ENCODE data around the gene UIMC1.
A peak's percentile ranks its signal among the peaks of the same experiment; 100 is the strongest.

Gene UIMC1

GRCh38 chr5:177035976-177036375, 29.4 kb upstream of the UIMC1 start:
- H3K4me3 ChIP-seq (ENCODE audit: low read depth, low read length): no peak overlapping the region
- H3K9ac ChIP-seq (ENCODE audit: low read depth, low read length): no peak overlapping the region
- no peaks in the 10 kb centered on the region for H3K27me3 ChIP-seq (ENCODE audit: control insufficient read depth, insufficient read depth, low read length)
- H3K4me1 ChIP-seq (ENCODE audit: control insufficient read depth, insufficient read depth, low read length): peaks cover 11% of the 10 kb centered on the region
- peaks cover 5% of the 10 kb centered on the region for H3K36me3 ChIP-seq (ENCODE audit: control insufficient read depth, insufficient read depth, low read length)
- peak overlapping the region; percentile 59 for H3K27ac ChIP-seq (ENCODE audit: low read depth, low read length)
- no peaks in the 10 kb centered on the region for H3K9me3 ChIP-seq (ENCODE audit: control insufficient read depth, insufficient read depth, low read length)

- Histone ChIP-seq H3K27me3 (ENCODE audit: control insufficient read depth, insufficient read depth, low read length) (no peaks in the 10 kb centered on the region), H3K9ac (ENCODE audit: low read depth, low read length) (no peak overlapping the region), H3K4me3 (ENCODE audit: low read depth, low read length) (no peak overlapping the region), H3K9me3 (ENCODE audit: control insufficient read depth, insufficient read depth, low read length) (no peaks in the 10 kb centered on the region), H3K27ac (ENCODE audit: low read depth, low read length) (no peak overlapping the region), H3K36me3 (ENCODE audit: control insufficient read depth, insufficient read depth, low read length) (peaks cover 22% of the 10 kb centered on the region), H3K4me1 (ENCODE audit: control insufficient read depth, insufficient read depth, low read length) (no peaks in the 10 kb centered on the region)
These were observed 22.9 kb upstream of the UIMC1 start for GRCh38 chr5:177029498-177029897.

GRCh38 chr5:177027665-177028064, 21.1 kb upstream of the UIMC1 start:
- no peaks in the 10 kb centered on the region for H3K9me3 ChIP-seq (ENCODE audit: control insufficient read depth, insufficient read depth, low read length)
- H3K9ac ChIP-seq (ENCODE audit: low read depth, low read length): no peak overlapping the region
- H3K4me3 ChIP-seq (ENCODE audit: low read depth, low read length): no peak overlapping the region
- peaks cover 6% of the 10 kb centered on the region for H3K4me1 ChIP-seq (ENCODE audit: control insufficient read depth, insufficient read depth, low read length)
- no peak overlapping the region for H3K27ac ChIP-seq (ENCODE audit: low read depth, low read length)
- H3K27me3 ChIP-seq (ENCODE audit: control insufficient read depth, insufficient read depth, low read length): no peaks in the 10 kb centered on the region
- peaks cover 24% of the 10 kb centered on the region for H3K36me3 ChIP-seq (ENCODE audit: control insufficient read depth, insufficient read depth, low read length)

GRCh38 chr5:177025101-177025601, 18.6 kb upstream of the UIMC1 start:
- H3K4me3 ChIP-seq (ENCODE audit: low read depth, low read length): no peak overlapping the region
- no peaks in the 10 kb centered on the region for H3K9me3 ChIP-seq (ENCODE audit: control insufficient read depth, insufficient read depth, low read length)
- no peaks in the 10 kb centered on the region for H3K27me3 ChIP-seq (ENCODE audit: control insufficient read depth, insufficient read depth, low read length)
- peaks cover 24% of the 10 kb centered on the region for H3K36me3 ChIP-seq (ENCODE audit: control insufficient read depth, insufficient read depth, low read length)
- peaks cover 10% of the 10 kb centered on the region for H3K4me1 ChIP-seq (ENCODE audit: control insufficient read depth, insufficient read depth, low read length)
- no peak overlapping the region for H3K9ac ChIP-seq (ENCODE audit: low read depth, low read length)
- H3K27ac ChIP-seq (ENCODE audit: low read depth, low read length): no peak overlapping the region

- H3K36me3 ChIP-seq (ENCODE audit: control insufficient read depth, insufficient read depth, low read length): peaks cover 20% of the 10 kb centered on the region
- no peak overlapping the region for H3K4me3 ChIP-seq (ENCODE audit: low read depth, low read length)
- H3K4me1 ChIP-seq (ENCODE audit: control insufficient read depth, insufficient read depth, low read length): peaks cover 10% of the 10 kb centered on the region
- H3K9me3 ChIP-seq (ENCODE audit: control insufficient read depth, insufficient read depth, low read length): no peaks in the 10 kb centered on the region
- no peak overlapping the region for H3K27ac ChIP-seq (ENCODE audit: low read depth, low read length)
- no peaks in the 10 kb centered on the region for H3K27me3 ChIP-seq (ENCODE audit: control insufficient read depth, insufficient read depth, low read length)
- H3K9ac ChIP-seq (ENCODE audit: low read depth, low read length): no peak overlapping the region
These were observed 18.0 kb upstream of the UIMC1 start for GRCh38 chr5:177024559-177024958.

- Histone ChIP-seq H3K4me1 (ENCODE audit: control insufficient read depth, insufficient read depth, low read length) (peaks cover 10% of the 10 kb centered on the region), H3K9ac (ENCODE audit: low read depth, low read length) (peak overlapping the region; percentile 58), H3K9me3 (ENCODE audit: control insufficient read depth, insufficient read depth, low read length) (no peaks in the 10 kb centered on the region), H3K36me3 (ENCODE audit: control insufficient read depth, insufficient read depth, low read length) (peaks cover 17% of the 10 kb centered on the region; the same call in 1 of the 2 replicates), H3K4me3 (ENCODE audit: low read depth, low read length) (peak overlapping the region; percentile 78), H3K27ac (ENCODE audit: low read depth, low read length) (peak overlapping the region; percentile 80), H3K27me3 (ENCODE audit: control insufficient read depth, insufficient read depth, low read length) (no peaks in the 10 kb centered on the region)
These were observed 16.7 kb upstream of the UIMC1 start for GRCh38 chr5:177023303-177023664.

GRCh38 chr5:177022386-177023302, 16.1 kb upstream of the UIMC1 start, which contains the start of gene ZNF346:
TSS of gene ZNF346 (plus strand) at chr5:177022696. CDS start at chr5:177022739, 43 bp downstream.
- Histone ChIP-seq H3K4me3 (ENCODE audit: low read depth, low read length) (peak within 1 kb of the TSS; percentile 78), H3K4me1 (ENCODE audit: control insufficient read depth, insufficient read depth, low read length) (peaks cover 10% of the 10 kb centered on the region)

GRCh38 chr5:177020033-177020432, 13.5 kb upstream of the UIMC1 start:
- Histone ChIP-seq H3K9ac (ENCODE audit: low read depth, low read length) (no peak overlapping the region), H3K9me3 (ENCODE audit: control insufficient read depth, insufficient read depth, low read length) (no peaks in the 10 kb centered on the region), H3K4me1 (ENCODE audit: control insufficient read depth, insufficient read depth, low read length) (peaks cover 10% of the 10 kb centered on the region), H3K27me3 (ENCODE audit: control insufficient read depth, insufficient read depth, low read length) (no peaks in the 10 kb centered on the region), H3K27ac (ENCODE audit: low read depth, low read length) (no peak overlapping the region), H3K4me3 (ENCODE audit: low read depth, low read length) (no peak overlapping the region), H3K36me3 (ENCODE audit: control insufficient read depth, insufficient read depth, low read length) (peaks cover 7% of the 10 kb centered on the region; the same call in 1 of the 2 replicates)

More at GRCh38 chr5:177022386-177023302, 16.1 kb upstream of the UIMC1 start, which contains the start of gene ZNF346:
- Histone ChIP-seq H3K9me3 (ENCODE audit: control insufficient read depth, insufficient read depth, low read length) (no peaks in the 10 kb centered on the region), H3K27ac (ENCODE audit: low read depth, low read length) (peak within 1 kb of the TSS; percentile 80), H3K36me3 (ENCODE audit: control insufficient read depth, insufficient read depth, low read length) (peaks cover 17% of the 10 kb centered on the region; the same call in 1 of the 2 replicates), H3K9ac (ENCODE audit: low read depth, low read length) (peak within 1 kb of the TSS; percentile 58), H3K27me3 (ENCODE audit: control insufficient read depth, insufficient read depth, low read length) (no peaks in the 10 kb centered on the region)

- Histone ChIP-seq H3K4me3 (ENCODE audit: low read depth, low read length) (no peak overlapping the region), H3K27ac (ENCODE audit: low read depth, low read length) (no peak overlapping the region), H3K9ac (ENCODE audit: low read depth, low read length) (no peak overlapping the region), H3K4me1 (ENCODE audit: control insufficient read depth, insufficient read depth, low read length) (peaks cover 6% of the 10 kb centered on the region; the same call in 1 of the 2 replicates), H3K36me3 (ENCODE audit: control insufficient read depth, insufficient read depth, low read length) (no peaks in the 10 kb centered on the region), H3K27me3 (ENCODE audit: control insufficient read depth, insufficient read depth, low read length) (no peaks in the 10 kb centered on the region), H3K9me3 (ENCODE audit: control insufficient read depth, insufficient read depth, low read length) (no peaks in the 10 kb centered on the region)
These were observed 11.8 kb upstream of the UIMC1 start for GRCh38 chr5:177018341-177018740.

- H3K9me3 ChIP-seq (ENCODE audit: control insufficient read depth, insufficient read depth, low read length): no peaks in the 10 kb centered on the region
- H3K27me3 ChIP-seq (ENCODE audit: control insufficient read depth, insufficient read depth, low read length): no peaks in the 10 kb centered on the region
- H3K27ac ChIP-seq (ENCODE audit: low read depth, low read length): no peak overlapping the region
- peaks cover 1% of the 10 kb centered on the region; the same call in 1 of the 2 replicates for H3K4me1 ChIP-seq (ENCODE audit: control insufficient read depth, insufficient read depth, low read length)
- H3K36me3 ChIP-seq (ENCODE audit: control insufficient read depth, insufficient read depth, low read length): no peaks in the 10 kb centered on the region
- no peak overlapping the region for H3K9ac ChIP-seq (ENCODE audit: low read depth, low read length)
- H3K4me3 ChIP-seq (ENCODE audit: low read depth, low read length): no peak overlapping the region
These were observed 8.6 kb upstream of the UIMC1 start for GRCh38 chr5:177015156-177015555.

- Histone ChIP-seq H3K4me1 (ENCODE audit: control insufficient read depth, insufficient read depth, low read length) (peaks cover 7% of the 10 kb centered on the region; the same call in 1 of the 2 replicates), H3K36me3 (ENCODE audit: control insufficient read depth, insufficient read depth, low read length) (no peaks in the 10 kb centered on the region), H3K4me3 (ENCODE audit: low read depth, low read length) (no peak overlapping the region)
These were observed 3.6 kb upstream of the UIMC1 start for GRCh38 chr5:177010153-177010552.

More at GRCh38 chr5:177010153-177010552, 3.6 kb upstream of the UIMC1 start:
- no peak overlapping the region for H3K27ac ChIP-seq (ENCODE audit: low read depth, low read length)
- no peaks in the 10 kb centered on the region for H3K9me3 ChIP-seq (ENCODE audit: control insufficient read depth, insufficient read depth, low read length)
- no peaks in the 10 kb centered on the region for H3K27me3 ChIP-seq (ENCODE audit: control insufficient read depth, insufficient read depth, low read length)
- H3K9ac ChIP-seq (ENCODE audit: low read depth, low read length): no peak overlapping the region
